BJ (cell line): ENCODE results near the gene TMEM141. TPM values are rescaled to one million over a fixed set of nuclear protein-coding genes. Genes with fewer than 3 reads are reported as not detected.

ENCODE experiments used
- CTCF ChIA-PET: fragments of 350-600 bp; formaldehyde crosslinking; extraction: SDS; loops from one replicate; lab custom pipeline; 2021; ENCODE audit warnings: antibody characterized with exemption, inconsistent platforms; lab: Yijun Ruan, JAX
- POLR2A ChIA-PET: fragments of 300-600 bp; sonication (Branson Sonifier 250); formaldehyde crosslinking; extraction: SDS; loops from one replicate; lab custom pipeline; 2021; ENCODE audit warnings: antibody characterized with exemption; lab: Charles Lee
- DNase-seq: peaks from one replicate; pipeline ENCODE4 v3.0.0-alpha.2; 2011; ENCODE audit warnings: low read depth
- H3K27me3 ChIP-seq: 2 replicates; pipeline ENCODE4 v1.6.0; 2011; ENCODE audit warnings: low read length; ENCODE audit not compliant: control insufficient read depth, insufficient read depth
- H3K36me3 ChIP-seq: 2 replicates; pipeline ENCODE4 v1.5.1; 2011; ENCODE audit warnings: low read length; ENCODE audit not compliant: control insufficient read depth, insufficient read depth
- H3K4me3 ChIP-seq: 2 replicates; pipeline ENCODE4 v1.5.1; 2011; ENCODE audit warnings: low read depth, mild to moderate bottlenecking, control low read depth, low read length
- polyA plus RNA-seq: library from polyadenylated mRNA; depleted of rRNA; stranded (reverse); fragments of >200 nt; gene quantifications from 2 replicates; pipeline ENCODE4 v1.2.3, GENCODE V29; 2011
- TF ChIP-seq, protein P1 (sequence below): IDR thresholded peaks from 2 replicates; pipeline ENCODE4 v1.5.1; 2011; ENCODE audit warnings: low read depth, mild to moderate bottlenecking, control low read depth, inconsistent platforms, low read length, moderate library complexity; ENCODE audit not compliant: insufficient read depth

The TMEM141 gene
- polyA plus RNA-seq, 1 experiment: 51.5 TPM

DNA sequence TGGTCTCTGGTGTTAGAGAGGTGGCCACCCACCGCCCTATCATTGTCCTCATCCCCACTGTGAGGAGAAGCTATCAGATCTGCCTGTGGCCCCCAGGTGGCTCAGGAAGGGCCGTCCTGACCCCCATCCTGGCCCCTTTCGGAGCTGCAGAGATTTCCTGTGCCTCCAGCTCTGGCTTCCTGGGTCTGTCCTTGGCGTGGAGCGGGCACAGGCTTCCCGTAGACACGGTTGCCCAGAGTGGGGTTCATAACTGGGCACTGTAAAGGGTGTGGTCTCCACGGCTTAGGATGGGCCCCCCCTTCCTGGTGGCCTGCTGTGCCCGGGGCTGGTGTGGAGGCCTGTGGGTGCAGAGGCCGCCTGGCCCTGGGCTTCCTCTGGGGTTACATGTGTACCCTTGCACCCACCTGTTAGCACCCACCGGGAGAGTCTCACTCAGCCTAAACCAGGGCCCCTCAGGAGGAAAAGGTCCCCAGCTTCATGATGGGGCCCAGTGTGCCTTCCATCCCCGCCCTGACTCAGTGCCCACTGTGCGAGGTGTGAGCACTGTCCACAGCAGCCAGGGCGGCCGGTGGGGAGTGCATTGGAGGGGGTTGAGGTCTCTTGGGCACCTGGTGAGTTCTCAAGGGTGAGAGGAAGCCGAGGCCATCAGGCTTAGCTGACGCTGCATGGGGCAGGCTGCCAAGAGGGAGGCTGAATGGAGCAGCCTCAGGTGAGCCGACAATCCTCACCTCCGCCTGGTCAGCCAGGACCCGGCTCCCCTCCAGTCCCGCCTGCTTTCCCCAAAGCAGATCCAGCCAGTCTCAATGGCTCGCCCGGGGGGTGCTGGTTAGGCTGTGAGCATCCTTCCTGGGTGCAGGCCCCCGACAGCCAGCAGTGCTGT is 35.8 kb downstream of the TMEM141 start:
- ChIA-PET CTCF (interaction anchor here (0.7 to 5.3 kb wide), 4 partner anchors 15 to 39 kb away, joined by 3 to 21 read pairs (median 4); partner anchors contain the start of gene AJM1), POLR2A (no interaction called here)
- Histone ChIP-seq H3K36me3 (peaks cover 45% of the 10 kb centered on the region), H3K4me3 (no peak overlapping the region), H3K27me3 (no peaks in the 10 kb centered on the region)
- no peak for DNase-seq
- TF ChIP-seq, protein P1, sequence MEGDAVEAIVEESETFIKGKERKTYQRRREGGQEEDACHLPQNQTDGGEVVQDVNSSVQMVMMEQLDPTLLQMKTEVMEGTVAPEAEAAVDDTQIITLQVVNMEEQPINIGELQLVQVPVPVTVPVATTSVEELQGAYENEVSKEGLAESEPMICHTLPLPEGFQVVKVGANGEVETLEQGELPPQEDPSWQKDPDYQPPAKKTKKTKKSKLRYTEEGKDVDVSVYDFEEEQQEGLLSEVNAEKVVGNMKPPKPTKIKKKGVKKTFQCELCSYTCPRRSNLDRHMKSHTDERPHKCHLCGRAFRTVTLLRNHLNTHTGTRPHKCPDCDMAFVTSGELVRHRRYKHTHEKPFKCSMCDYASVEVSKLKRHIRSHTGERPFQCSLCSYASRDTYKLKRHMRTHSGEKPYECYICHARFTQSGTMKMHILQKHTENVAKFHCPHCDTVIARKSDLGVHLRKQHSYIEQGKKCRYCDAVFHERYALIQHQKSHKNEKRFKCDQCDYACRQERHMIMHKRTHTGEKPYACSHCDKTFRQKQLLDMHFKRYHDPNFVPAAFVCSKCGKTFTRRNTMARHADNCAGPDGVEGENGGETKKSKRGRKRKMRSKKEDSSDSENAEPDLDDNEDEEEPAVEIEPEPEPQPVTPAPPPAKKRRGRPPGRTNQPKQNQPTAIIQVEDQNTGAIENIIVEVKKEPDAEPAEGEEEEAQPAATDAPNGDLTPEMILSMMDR: no peak

DNA sequence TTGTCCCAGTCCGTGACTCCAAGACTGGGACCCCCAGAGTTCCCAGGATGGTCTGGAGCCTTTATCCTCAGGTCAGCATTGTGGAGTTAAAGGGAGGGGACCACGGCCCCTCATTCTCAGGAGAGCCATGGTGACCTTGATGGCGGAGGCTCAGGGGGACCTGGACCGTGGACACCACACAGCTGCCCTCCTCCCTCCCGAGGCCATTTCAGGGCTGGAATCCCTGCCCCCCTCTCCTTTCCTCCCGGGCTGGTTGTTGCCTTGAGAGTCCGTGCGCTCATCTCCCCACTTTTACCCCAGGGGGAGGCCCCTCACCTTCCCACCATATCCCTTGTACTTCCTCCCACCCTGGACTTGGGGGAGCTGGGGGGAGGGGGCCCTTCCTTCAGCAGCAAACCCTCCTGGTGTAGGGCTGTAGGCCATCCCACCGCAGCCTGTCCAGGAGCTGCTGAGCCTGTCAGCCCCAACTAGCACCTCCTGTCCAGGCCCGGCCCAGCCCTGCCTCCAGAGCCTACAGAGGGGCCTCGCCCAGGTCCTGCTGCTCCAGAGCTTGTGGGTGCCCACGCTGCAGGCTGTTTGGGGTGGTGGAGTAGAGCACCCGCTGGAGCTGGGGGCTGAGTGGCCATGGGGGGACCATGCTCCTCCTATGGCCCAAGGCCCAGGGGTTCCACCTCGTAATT is 36.8 kb downstream of the TMEM141 start:
- ChIA-PET CTCF (interaction anchor here (0.7 to 2.8 kb wide), 2 partner anchors 14 to 36 kb away, joined by 4 to 16 read pairs; partner anchors contain the start of gene AJM1), POLR2A (no interaction called here)
- no peaks in the 10 kb centered on the region for H3K27me3 ChIP-seq
- DNase-seq: no peak
- no peak overlapping the region for H3K4me3 ChIP-seq
- TF ChIP-seq, protein P1: no peak
- peaks cover 49% of the 10 kb centered on the region for H3K36me3 ChIP-seq

DNA sequence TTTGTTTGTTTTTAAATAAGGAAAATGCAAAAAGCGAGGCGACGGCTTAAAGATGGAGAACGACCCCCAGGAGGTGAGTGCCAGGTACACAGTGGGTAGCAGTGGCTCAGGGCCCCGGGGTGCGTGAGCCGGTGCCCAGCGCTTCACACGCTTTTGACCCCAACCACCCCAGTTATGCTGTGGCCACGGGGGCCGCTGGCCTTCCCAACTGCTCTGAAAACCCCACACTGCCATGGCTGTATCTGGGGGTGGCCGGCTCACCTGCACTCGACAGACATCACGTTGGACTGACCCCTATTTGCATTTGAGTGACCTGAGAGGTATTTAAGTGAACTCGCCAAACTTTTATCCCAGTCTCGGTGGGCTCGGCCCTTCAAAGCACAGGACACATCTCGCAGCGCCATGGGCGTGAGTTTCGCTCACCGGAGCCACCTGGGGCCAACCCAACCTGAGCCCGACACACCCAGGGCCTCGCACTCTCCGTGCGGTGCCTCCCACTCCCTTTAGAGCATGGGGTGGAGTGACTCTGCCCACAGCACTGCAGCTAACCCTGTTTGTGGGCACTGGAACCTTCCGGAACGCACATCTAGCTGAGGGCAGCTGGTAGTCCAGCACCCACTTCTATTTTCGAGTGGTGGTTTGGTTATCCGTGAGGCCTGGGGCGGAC is 37.5 kb downstream of the TMEM141 start:
- ChIA-PET CTCF (interaction anchor here (2.8 kb wide), 1 partner anchor 13 kb away, joined by 16 read pairs; the partner anchor contains the start of gene AJM1), POLR2A (no interaction called here)
- no peak for DNase-seq
- Histone ChIP-seq H3K27me3 (no peaks in the 10 kb centered on the region), H3K36me3 (peaks cover 46% of the 10 kb centered on the region), H3K4me3 (no peak overlapping the region)
- TF ChIP-seq, protein P1: no peak

DNA sequence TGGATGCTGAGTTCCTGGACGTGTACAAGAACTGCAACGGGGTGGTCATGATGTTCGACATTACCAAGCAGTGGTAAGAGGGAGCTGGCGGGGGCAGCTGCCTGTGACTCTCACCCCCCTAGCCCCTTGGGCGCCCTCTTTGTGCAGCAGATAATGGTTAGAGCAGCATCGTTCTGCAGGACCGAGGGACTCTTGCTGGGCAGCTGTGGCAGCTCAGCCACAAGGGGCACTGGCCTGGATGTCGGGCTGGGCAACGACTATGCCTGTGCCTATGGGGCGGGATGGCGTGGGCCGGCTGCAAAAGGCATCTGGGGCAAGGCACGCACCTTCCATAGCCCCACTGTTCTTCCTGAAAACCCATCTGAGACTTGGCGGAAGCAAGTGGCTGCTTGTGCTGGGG is 38.3 kb downstream of the TMEM141 start:
- no peak overlapping the region for H3K4me3 ChIP-seq
- POLR2A ChIA-PET: no interaction called here
- TF ChIP-seq, protein P1: no peak
- CTCF ChIA-PET: interaction anchor here (0.6 to 2.8 kb wide), 4 partner anchors 13 to 200 kb away, joined by 3 to 16 read pairs (median 4); partner anchors contain the start of gene AJM1
- DNase-seq: no peak
- peaks cover 46% of the 10 kb centered on the region for H3K36me3 ChIP-seq
- H3K27me3 ChIP-seq: no peaks in the 10 kb centered on the region
